GM18858 (cell line): ENCODE measurements around the gene OPRM1.
"Not testable (repeated sequence)": the region's sequence is repeated elsewhere in the genome, so short reads cannot be mapped to it uniquely, and the experiment has no call there.

Source experiments
- ATAC-seq: cut with Tn5 transposase; IDR thresholded peaks from one replicate; pipeline ENCODE4 v1.9.1; 2021; ENCODE audit not compliant: unreplicated experiment

Gene OPRM1

DNA sequence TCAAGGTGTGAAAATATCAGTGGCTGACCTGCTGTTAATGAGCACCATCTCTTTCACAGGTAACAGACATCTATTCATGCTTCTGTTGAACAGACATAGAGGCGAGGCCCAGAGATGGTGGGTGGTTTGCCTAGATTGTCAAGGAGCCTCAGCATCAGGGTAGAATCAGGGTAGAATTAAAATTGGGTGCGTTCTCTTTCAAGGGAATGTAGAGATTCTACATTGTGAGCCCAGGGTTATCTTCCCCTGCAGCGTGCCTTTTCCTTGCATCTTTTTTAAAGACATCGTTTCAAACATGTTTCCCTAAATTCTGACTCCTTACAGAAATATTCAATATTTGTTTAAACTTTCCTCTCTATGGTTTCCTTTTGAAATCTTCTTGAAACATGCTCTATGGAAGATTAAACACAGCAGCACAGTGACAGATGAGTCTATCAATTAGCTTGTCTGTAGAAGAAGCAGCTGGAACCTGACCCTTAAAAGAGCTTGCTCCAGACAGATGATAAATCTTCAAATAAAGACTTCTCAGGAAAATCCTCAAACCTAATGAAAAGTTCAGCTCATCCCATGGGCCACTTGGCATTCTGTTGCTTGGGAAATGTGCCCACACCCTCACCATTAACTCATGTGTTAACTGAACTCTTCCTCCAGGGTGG lies 197.7 kb downstream of the OPRM1 start:
- ATAC-seq: no peak

DNA sequence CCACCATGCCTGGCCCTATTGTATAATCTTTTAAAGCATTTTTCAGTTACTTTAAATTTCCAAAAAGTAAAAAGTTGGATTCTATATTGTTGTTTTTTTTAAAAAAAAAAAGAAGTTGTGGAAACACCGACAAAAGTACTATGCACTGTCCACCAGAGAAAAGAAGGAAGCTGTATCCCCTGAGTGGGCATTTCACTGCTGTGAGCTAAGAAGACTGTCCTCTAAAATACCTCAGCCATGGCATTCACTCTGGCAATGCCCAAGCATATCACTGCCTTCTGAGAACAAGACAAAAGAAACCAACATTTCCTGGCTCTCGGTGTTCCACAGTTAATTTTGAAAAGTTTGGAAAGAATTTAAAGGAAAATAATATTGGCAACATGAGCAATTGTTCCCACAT lies 199.8 kb downstream of the OPRM1 start:
- ATAC-seq: no peak

DNA sequence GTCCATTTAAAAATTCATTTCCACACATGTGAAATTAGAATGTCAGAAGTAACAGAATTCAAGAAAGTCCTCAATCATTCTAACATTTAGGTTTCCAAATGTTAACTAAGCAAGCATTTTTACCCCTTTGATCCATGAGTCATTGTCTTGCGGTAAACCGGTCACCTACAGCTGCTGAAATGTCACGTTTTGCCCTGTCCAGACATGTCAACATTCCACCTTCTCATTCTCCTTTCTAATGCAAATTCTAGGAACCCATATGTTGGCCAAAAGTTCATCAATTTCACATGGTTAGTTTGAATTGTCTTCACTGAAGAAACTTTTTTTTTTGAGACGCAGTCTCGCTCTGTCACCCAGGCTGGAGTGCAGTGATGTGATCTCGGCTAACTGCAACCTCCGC lies 200.4 kb downstream of the OPRM1 start:
- no peak for ATAC-seq

DNA sequence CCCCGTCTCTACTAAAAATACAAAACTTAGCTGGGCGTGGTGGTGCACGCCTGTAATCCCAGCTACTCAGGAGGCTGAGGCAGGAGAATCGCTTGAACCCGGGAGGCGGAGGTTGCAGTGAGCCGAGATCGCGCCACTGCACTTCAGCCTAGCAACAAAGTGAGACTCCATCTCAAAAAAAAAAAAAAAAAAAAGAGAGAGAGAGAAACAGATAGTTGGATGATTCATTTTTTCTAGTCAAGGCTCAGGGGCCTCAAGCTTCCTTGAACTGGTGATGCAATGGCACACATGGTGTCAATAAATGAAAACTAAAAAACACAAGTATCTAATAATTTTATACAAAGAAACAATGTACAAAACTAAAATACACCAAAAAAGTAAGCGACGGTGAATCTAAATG lies 202.0 kb downstream of the OPRM1 start:
- ATAC-seq: not testable (repeated sequence)

DNA sequence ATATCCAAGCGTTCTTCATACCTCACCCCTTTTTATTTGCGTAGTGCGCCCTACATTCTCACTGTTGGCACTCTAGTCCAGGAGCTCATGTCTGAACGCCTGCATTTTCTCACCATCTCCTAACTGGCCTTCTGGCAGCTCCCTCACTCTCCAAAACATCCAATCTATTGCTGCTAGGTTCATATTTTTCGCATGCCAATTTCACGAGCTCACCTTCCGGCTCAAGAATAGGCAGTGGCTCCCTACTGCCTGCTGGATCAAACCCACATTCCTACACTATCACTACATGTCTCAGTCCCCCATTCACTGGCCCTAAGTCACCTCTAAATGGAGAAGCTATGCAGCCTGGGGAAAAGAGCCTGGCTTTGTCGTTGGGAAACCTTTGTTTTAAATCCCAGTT lies 202.5 kb downstream of the OPRM1 start:
- ATAC-seq: no peak

DNA sequence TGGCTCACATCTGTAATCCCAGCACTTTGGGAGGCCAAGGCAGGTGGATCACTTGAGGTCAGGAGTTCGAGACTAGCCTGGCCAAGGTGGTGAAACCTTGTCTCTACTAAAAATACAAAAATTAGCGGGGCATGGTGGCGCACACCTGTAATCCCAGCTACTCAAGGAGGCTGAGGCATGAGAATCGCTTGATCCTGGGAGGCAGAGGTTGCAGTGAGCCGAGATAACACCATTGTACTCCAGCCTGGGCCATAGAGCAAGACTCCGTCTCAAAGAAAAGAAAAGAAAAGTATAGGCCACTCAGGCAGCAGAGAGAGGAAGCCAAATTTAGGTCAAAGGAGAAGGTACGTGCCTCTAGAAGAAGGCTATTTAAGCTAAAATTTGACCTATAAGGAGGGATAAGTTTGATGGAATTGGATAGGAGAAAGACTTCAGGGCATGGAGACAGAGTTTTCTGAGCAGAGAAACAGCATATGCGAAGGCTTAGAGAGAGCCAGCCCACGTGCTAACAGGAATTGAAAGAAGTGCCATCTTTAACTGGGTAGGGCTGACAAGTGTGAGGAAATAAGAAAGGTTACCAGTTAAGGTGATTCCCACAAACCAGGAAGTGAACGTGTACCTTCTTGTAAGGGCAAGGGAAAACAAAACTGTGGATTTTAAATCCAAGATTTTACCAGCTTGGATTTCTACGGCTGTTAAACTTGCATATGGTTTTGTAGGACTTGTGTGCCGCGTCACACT lies 203.7 kb downstream of the OPRM1 start:
- ATAC-seq: no peak

DNA sequence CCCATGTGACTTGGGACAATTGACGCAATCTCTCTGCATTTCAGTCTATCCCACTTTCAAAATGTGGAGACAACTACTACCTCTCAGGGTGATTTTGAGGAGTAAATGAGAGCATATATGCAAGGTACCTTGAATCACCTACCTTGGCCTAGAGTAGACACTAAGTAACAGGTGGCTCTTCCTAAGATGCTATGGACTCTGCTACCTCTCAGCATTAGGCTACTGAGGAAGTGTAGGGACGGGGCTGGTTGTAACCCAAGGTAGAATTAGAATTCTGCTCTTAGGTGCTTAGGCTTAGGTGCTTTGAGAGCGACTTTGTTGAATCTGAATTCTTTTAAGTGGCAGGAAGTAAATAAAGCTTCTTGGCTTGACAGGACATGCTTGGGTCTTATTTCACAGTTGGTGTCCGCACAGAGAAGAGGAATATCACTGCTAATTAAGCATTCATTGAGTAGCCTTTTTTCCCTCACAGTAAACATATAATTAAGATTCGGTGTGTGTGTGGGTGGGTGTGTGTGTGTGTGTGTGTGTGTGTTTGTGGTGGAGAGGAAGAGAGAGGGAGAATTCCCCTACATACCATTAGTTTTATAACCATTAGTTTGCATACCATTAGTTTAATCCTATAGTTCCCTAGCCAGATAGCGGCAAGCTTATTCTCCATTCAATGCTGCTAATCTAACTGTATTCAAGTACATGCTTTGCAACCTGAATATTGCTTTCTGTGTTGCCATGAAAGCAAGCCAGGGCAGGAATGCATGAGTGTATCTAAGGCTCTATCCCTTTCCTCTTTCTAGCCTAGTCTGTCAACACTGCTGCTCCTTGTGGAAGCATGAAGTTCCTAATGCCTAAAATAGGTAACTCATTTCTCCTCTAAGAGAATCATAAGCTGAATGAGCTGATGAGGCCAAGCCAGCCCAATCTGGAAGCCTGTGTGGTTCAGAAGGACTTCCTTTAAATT lies 205.0 kb downstream of the OPRM1 start:
- ATAC-seq: no peak

DNA sequence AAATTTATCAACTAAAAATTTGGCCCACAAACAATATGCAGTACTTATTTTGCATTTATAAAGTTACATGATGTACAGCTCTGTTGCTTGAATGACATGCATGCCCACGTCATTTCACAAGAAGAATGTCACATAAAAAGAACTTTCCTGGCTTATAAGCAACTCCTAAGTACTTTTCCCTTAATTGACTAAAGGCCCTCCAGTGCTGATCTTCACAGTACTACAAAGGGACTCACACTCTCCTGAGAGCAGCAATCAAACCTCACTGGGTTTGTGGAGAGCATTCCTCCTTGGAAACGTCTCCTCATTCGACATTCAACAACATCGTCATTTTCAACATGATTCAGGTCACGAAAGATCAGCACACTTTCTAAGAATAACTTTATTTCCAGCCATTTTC lies 206.5 kb downstream of the OPRM1 start:
- ATAC-seq: no peak

DNA sequence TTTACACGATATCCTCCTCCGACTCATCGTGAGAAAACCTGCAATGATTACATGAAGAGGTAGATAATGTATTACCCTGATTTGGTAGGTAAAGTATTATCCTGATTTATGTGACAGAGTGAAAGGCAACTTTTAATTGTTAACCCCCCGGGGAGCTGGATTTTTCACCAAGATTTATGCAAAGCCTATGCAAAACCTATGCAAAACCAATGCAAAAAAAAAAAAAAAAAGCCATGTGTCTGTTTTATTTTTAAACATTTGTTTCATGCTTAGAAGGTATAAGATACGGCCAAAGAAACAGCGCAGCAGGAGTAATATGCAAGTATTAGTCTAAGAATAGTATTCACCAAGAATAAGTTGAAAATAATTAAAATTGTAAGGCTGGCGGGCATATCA lies 207.7 kb downstream of the OPRM1 start:
- no peak for ATAC-seq

DNA sequence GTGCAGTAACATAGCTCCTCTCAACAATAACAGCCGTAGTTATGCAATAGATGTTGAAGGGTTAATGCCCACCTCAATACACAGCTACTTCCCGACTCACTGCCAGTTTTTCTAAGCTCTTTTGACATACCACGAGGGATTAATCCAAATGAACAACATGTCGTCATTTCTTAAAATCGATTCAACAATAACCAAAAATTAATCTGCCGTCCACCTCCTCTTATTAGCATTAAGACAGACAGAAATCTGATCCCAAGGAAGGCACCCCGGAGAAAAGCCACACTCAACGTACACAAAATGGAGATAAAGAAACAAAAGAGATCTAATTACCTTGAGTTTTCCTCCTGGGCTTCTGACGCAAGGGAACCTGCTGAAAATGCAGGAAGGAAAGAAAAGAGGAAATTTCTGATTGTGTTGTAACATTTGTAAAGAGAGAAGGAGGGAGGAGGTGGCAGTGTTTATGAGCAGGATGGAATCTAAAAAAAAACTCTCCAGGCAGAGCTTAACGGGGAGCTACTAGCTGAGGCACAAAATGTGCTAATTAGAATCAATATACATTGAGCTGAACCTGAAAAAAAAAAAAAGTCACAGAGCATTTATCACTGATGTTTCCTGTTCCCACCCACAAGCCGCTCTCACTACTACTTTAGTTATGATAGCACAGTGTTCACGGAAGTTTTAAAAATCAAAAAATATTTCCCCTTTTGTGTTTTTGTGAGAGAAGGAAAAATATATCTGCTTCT lies 208.2 kb downstream of the OPRM1 start:
- ATAC-seq: peak; percentile 37

DNA sequence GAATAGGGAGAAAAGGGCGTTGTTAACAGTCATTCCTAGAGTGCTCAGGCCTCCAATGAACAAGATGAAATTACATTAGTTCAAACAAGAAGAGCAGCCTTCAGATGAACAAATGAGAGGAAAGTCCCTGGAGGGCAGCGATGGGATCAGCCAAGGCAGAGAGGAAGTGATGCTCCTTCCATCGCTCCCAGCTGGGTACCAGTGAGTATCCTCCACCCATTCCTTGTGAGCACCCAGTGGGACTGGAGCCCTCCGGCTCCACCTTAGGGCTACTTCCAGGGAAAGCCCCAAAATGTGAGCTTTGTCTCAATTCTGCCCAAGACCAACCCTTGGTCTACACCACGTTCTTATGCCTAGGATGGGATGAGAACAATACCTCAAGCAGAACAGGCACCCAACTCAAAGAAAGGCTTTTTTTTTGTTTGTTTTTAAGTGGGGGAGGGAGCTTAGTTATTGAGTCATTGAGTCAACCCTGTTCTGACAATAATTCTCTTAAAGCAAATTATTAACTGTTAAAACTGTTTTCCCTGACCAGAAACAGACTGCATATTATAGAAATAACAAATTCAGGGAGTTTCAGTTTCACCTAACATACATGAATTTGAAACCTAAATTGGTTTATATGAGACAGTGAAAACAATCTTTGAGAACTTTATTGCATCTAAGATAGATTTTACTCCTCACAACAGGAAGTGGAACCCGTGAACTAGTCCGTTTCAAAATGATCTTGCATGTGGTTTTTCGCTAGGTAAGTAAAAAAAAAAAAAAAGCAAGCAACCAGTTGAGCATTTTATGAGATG lies 210.7 kb downstream of the OPRM1 start:
- ATAC-seq: peak; percentile 78

DNA sequence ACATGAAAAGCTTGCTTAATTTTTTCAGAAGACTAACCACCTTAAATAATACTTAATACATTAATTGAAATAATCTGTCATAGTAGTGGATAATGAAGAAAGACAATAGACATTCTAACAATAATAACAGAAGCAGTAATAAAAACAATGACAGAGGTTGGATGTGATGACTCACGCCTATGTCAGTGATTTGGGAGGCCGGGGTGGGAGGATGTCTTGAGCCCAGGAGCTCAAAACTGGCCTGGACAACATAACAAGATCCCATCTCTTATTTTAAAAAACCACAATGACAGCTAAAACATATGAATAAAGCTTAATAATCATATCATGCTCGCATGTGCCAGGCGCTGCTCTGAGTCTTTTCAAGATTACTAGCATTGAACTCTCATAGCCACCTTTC lies 212.1 kb downstream of the OPRM1 start:
- ATAC-seq: no peak

DNA sequence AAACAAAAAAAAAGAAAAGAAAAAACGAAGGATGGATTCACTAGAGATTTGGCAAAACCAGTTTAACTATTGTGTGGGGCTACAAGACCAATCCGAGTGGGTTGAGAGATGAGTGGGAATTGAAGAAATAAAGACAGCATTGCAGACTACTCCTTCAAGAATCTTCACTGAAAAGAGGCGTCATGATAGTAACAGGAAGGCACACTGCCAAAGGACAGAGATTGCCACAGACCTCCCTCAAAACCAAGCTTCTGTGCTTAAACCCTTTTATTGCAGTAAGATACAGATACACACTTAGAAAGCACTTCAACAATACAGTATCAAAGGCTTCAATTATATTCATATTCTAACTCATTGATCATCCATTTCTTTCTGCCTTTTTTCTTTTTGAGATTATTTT lies 213.6 kb downstream of the OPRM1 start:
- ATAC-seq: no peak

DNA sequence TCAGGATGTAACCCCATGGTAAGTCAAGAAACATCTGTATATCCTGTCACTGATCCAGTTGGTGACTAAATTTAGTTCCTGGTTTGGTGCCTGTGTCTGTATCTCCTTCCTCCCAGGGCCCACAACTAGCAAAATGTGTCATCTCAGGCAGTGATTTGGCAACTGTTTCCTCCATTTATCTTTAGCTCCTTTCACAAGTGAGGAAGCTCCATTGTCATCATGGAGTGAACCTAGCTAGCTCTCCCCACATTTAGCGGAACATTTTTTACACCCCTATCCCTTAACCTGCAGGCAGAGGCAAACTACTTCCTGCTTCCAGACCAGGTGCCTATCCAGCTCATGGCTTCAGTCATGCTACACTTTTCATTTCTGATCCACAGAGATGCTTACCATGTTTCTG lies 218.0 kb downstream of the OPRM1 start:
- no peak for ATAC-seq

DNA sequence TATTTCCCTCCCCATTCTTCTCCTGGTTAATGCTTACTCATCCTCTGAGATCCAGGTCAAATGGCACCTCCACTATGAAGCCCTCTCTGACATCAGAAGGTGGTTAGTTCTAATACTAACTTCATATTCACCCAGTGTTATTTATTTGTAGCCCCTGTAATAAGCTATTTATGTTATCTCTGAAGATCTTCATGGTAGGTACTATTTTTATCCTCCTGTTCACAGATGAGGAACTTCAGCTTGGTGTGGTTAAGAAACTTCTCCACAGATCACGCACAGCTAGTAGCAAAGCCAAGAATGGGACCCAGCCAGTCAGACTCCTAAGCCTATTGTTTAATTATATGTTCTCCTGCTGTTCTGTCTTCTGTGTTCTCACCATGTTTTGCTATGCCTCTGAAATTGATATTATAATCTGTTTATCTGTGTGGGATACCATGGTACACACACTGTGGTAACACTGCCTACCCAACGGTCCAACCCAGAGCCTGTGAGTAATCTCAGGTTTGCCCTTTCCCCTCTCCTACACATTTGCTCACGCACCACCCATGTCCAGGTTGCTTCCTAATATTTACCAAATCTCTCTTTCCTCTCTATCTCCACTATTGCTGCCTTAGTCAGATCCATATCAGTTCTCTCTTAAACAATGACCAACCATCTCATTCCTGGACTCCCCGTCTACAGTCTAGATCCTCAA lies 219.2 kb downstream of the OPRM1 start:
- peak; percentile 86 for ATAC-seq

DNA sequence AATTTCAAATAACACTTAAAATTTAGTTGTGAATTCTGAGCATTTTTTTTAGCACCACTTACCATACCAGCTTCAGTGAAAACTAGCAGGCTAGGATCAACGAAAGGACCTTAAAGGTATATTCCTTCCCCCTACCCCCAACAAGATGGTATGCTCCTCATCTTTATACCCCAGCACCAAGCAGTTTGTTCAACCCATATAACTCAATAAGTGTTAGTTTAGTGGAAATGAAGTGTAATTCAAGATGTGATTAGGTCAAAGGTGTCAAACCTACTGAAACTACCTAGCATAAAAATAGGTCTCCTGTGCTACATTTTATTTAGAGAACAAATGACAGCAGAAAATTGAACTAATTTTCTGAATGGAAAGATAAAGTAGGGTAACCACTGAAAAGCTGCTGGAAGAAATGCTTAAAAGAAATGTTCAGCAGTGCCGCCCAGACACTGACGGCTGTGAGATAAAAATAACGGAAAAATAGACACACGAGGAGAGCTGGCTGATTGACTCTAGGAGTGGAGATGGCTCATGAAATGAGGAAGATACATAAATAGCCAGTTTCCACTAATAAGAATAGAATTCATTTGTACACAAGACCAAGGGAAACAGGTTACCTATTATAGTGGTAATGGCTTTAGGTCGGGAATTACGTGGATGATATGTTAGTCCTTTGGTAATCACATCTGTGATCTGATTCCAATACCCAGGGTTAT lies 222.8 kb downstream of the OPRM1 start:
- no peak for ATAC-seq

DNA sequence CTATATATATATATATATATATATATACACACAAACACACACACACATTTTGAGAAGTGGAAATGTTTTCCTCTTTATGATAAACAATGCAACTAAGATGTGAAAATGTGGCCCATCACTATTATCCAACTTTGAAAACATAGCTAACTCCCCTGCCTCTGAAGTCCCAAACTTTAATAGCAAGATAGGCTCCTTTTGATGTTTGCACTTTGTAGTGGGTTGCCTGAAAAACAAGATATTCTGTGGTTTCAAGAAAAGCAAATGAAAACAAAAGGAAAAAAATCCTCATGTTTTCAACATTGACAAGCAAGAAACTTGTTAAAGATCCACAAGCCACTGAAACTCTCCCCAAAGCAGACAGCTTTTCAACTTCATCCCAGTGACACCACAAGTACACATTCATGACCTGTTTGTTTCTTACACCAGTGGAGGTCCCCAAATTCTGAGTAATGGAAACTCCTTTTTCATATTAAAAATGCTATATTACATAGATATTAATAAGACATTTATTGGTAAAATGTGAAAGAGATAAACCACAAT lies 227.6 kb downstream of the OPRM1 start:
- no peak for ATAC-seq

DNA sequence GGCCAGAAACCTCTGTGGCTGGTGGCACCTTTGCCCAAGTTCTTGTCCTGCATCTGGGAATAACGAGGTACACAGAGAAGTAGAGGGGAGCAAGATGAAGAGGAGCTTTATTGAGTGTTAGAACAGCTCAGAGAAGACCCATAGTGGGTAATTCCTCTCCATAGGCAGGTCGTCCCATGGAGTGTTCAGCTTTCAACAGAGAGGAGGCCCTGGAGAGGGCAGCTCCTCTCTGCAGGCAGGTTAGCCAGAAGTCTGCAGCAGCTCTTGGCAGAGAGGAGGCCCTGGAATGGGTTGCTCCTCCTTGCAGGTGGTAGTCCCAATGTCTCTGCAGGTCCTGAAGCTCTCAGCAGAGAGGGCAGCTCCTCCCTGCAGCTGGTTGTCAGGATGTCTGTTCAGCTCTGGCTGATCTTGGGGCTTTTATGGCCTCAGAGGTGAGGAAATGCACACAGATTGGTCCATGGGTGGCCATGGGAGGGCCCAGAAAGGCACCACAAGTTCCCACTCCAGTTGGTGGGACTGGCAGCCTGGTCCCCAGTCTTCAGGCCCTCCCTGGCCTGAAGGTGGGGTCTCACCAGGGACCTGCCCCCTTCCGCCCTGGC lies 228.6 kb downstream of the OPRM1 start:
- ATAC-seq: no peak
